GOT3 (cell line): ENCODE results near the gene RABL2A.
"Not testable (repeated sequence)": the region's sequence is repeated elsewhere in the genome, so short reads cannot be mapped to it uniquely, and the experiment has no call there.

ENCODE experiments used
- DNase-seq: peaks from one replicate; lab custom pipeline; 2025; ENCODE audit warnings: mixed read lengths; lab: John Stamatoyannopoulos, UW

Gene RABL2A

DNA sequence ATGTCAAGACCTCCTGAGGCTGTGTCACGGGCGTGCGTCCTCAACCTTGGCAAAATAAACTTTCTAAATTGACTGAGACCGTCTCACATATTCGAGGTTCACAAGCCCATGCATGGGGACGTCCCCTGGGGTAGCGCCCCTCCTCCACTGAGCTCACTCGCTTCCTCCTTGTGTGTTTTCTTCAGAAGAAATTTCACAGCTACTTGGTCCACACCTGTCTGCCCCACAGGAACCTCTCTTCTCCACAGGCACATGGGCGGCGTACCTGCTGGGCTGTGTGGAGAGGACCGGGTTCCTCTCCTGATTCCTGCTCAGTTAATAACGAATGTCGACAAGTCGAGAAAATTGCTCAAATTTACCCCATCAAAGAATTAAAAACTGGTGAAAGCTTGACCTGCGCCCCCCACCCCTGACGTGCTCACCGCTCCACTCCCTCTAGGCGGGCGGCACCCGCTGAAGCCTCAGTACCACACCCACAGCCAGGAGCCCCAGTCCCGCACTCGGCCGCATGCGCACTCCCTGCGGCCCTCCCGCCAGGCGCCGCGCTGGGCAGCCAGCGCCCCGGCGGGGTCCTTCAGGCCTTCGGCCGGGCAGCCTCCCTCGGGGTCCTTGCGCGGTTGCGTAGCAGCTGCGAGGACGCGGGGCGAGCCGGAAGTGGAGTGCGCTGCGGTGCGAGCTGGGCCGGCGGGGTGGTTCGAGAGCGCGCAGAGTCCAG lies at the start of gene RABL2A:
TSS of gene RABL2A (plus strand) at position 651 of the 715 bp plus-strand sequence. CDS start 1,341 bp downstream, outside the sequence.
- not testable (repeated sequence) for DNase-seq

GRCh38 chr2:113578508-113578907 lies 48.6 kb upstream of the RABL2A start:
- DNase-seq = not testable (repeated sequence)

DNA sequence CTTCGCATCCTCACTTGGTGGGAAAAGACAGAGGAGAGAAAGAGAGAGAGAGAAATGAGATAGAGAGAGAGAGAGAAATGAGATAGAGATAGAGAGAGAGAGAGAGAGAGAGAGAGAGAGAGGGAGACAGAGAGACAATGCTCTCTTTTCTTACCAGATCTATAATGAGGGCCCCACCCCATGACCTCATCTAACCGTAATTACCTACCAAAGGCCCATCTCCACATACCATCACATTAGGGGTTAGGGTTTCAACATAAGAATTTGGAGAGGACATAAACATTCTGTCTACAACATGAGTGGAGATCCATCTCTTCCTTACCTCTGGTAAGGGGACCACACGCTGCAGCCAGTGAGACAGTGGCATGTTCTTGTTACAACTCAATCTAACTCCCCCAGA lies 44.6 kb upstream of the RABL2A start:
- DNase-seq = not testable (repeated sequence)

- not testable (repeated sequence) for DNase-seq
Observed at GRCh38 chr2:113583521-113584225, 43.4 kb upstream of the RABL2A start.

- DNase-seq = not testable (repeated sequence)
Observed at GRCh38 chr2:113584311-113585092, 42.6 kb upstream of the RABL2A start.

DNA sequence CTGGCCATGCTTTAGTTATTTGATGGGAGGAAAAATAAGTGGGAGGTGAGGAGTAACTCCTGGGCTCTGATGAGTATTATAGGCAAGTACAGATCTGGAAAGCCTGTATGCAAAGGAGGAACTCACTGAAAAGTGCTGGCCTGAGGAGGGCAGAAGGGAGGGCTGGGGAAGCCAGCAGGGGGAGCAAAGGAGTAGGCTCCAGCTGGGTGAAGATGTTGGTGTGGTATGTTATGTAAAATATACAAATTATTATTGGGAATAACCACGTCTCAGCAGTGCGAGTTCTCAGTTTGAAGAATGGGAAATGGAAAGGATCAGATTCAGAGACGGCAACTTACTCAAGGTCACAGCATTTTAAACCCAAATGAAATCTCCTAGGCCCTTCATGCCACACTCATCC lies 39.9 kb upstream of the RABL2A start:
- not testable (repeated sequence) for DNase-seq

DNA sequence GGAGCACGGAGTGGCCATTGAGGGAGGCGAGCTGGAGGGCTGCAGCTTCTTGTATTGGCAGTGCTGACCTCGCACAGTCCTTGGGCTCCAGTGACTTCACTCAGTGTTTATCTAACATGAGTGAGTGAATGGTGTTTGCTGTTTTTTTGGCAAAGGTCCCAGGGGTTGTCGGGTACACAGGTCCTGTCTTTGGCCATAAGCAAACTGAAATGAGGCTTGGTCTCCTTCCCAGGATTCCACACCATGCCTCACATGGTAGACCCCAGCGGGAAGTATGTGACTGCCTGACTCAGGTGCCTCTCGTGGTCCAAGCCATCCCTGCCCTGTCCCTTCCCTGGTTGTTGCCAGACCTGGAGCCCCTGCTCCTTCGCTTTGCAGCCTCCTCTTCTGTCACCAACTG lies 37.5 kb upstream of the RABL2A start:
- not testable (repeated sequence) for DNase-seq

GRCh38 chr2:113591926-113592325 lies 35.1 kb upstream of the RABL2A start:
- not testable (repeated sequence) for DNase-seq

- not testable (repeated sequence) for DNase-seq
Observed at GRCh38 chr2:113593280-113593679, 33.8 kb upstream of the RABL2A start.

GRCh38 chr2:113595725-113596124 lies 31.3 kb upstream of the RABL2A start:
- DNase-seq = not testable (repeated sequence)

GRCh38 chr2:113597164-113597563 lies 29.9 kb upstream of the RABL2A start:
- DNase-seq = not testable (repeated sequence)

GRCh38 chr2:113597572-113597971 lies 29.5 kb upstream of the RABL2A start:
- DNase-seq = not testable (repeated sequence)

DNA sequence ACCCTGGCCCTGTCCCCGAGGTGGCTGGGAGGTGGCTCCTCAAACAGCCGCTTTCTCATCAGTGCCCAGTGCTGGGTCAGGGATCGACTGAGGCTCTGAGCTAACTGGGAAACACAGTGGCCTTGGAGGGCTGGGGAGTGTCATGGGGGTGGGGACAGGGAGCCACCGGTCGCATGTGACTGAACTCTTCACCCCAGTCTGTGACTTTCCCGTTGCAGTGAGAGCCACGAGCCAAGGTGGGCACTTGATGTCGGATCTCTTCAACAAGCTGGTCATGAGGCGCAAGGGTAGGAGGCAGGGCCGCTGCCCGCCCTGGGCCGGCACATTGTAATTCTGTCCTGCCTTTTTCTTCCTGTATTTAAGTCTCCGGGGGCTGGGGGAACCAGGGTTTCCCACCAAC lies 28.9 kb upstream of the RABL2A start:
- DNase-seq = not testable (repeated sequence)

DNA sequence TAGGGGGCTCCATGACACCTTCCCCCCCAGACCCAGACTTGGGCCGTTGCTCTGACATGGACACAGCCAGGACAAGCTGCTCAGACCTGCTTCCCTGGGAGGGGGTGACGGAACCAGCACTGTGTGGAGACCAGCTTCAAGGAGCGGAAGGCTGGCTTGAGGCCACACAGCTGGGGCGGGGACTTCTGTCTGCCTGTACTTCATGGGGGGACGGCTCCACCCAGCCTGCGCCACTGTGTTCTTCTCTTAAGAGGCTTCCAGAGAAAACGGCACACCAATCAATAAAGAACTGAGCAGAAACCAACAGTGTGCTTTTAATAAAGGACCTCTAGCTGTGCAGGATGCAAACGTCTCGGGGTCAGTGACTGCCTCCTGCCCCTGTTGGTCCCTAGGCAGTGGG lies 28.3 kb upstream of the RABL2A start:
- DNase-seq = not testable (repeated sequence)

DNA sequence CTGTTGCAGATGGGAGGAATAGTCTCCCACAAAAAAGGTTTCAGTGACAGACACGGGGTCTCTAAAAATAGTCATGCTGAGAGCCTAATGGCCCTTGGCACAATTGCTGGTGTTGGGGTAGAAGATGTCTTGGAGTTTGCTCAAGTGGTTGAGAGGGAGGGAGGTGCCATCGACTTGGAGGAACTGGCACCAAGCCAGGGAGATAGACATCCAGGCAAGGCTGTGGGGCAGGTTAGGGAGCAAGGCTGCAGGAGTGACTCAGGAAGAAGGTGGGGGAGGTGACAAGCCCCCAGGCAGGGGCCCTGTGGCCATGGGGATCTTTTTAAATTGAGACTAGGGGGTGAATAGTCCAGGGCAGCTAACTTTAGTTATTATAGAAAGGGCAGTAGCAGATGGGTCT lies 27.9 kb upstream of the RABL2A start:
- not testable (repeated sequence) for DNase-seq

GRCh38 chr2:113602040-113602769 lies 24.9 kb upstream of the RABL2A start:
- DNase-seq = not testable (repeated sequence)

- DNase-seq = no peak
Observed at GRCh38 chr2:113602869-113603466, 24.1 kb upstream of the RABL2A start.

DNA sequence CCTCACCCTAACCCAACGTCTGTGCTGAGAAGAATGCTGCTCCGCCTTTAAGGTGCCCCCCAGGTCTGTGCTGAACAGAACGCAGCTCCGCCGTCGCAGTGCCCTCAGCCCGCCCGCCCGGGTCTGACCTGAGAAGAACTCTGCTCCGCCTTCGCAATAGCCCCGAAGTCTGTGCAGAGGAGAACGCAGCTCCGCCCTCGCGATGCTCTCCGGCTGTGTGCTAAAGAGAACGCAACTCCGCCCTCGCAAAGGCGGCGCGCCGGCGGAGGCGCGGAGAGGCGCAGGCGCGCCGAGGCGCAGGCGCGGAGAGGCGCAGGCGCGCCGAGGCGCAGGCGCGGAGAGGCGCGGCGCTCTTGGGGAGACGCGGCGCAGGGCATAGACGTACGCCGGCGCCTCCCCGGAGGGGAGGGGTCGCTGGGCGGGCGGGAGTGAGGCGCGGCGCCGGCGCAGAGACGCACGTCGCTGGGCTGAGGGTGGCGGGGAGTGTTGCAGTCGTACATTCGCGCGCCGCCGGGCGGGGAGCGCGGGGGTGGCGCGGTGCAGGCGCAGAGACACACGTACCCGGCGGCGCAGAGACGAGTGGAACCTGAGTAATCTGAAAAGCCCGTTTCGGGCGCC lies 23.5 kb upstream of the RABL2A start:
- DNase-seq = not testable (repeated sequence)

DNA sequence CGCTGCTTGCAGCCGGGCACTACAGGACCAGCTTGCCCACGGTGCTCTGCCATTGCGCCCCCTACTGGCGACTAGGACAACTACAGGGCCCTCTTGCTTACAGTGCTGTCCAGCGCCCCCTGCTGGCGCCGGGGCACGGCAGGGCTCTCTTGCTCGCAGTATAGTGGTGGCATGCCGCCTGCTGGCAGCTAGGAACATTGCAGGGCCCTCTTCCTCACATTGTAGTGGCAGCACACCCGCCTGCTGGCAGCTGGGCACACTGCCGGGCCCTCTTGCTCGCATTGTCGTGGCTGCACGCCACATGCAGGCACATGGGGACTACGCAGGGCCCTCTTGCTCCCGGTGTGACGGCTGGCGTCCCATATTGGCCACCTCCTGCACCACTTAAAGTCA lies 23.0 kb upstream of the RABL2A start:
- not testable (repeated sequence) for DNase-seq

GRCh38 chr2:113604661-113605060 lies 22.4 kb upstream of the RABL2A start:
- DNase-seq = not testable (repeated sequence)

DNA sequence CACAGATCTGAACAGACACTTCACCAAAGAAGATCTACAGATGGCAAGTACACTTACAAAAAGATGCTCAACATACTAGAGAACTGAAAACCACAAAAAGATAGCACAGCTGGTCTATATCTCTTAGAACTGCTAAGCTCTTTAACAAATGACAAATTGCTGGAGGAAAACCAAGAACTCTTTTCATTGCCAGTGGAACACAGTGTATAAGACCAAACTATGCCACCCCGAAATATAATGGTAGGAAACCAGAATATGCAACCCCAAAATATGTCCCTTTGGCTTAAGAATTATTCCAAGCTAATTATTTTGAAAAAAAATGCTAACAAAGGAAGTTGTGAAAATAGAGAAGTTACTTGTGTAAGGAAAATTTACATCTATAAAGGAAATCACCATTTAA lies 21.0 kb upstream of the RABL2A start:
- DNase-seq = not testable (repeated sequence)
